Amygdala (tissue), 56 donors: ENCODE measurements around the gene CMC1.

ENCODE experiments used
- DNase-seq, 56 donors: peaks; one replicate each; lab custom pipeline; 2025; lab: John Stamatoyannopoulos, UW

CMC1 gene

GRCh38 chr3:28348629-28349468 is 107.4 kb downstream of the CMC1 start, which contains the start of the genes AZI2 and ZCWPW2:
Gene AZI2, minus strand, starts transcription at chr3:28348824. Its CDS starts 8,207 bp downstream, at chr3:28340617.
Gene ZCWPW2, plus strand, starts transcription at chr3:28348721. Its CDS starts 64,348 bp downstream, at chr3:28413069.
- peak; percentile 54 to 93 (median 86) for DNase-seq

GRCh38 chr3:28349469-28350000 is 108.1 kb downstream of the CMC1 start:
- no peak for DNase-seq
